Heart left ventricle (tissue), 16 donors: ENCODE results near the gene PLEKHN1. TPM values are rescaled to one million over a fixed set of nuclear protein-coding genes. Genes with fewer than 3 reads are reported as not detected.
A peak's percentile ranks its signal among the peaks of the same experiment; 100 is the strongest.

Experiments
- ATAC-seq, 4 donors: fragments of 200-7000 bp; cut with Tn5 transposase; one replicate each; pipeline ENCODE4 v1.9.1; 2020 to 2022; ENCODE audit warnings: moderate library complexity in 4 of 4, mild to moderate bottlenecking in 3 of 4, moderate number of reproducible peaks in 1 of 4
- DNase-seq, 5 donors: peaks; one replicate each; pipeline ENCODE4 v3.0.0-alpha.2; 2020
- H3K27ac ChIP-seq, 12 donors: fragments of 200-600 bp; sonication (generic) in 4 of 12; one replicate each; pipeline versions ENCODE4 v1.5.0 to v1.8.0; 2016 to 2022; ENCODE audit warnings: mild to moderate bottlenecking in 2 of 12
- H3K27me3 ChIP-seq, 9 donors: fragments of 200-600 bp; sonication (generic) in 2 of 9; one replicate each; pipeline versions ENCODE4 v1.5.1 to v1.8.0; 2016 to 2022; ENCODE audit warnings: mild to moderate bottlenecking in 3 of 9
- H3K36me3 ChIP-seq, 9 donors: fragments of 200-600 bp; sonication (generic) in 2 of 9; one replicate each; pipeline versions ENCODE4 v1.5.0 to v1.8.0; 2018 to 2022; ENCODE audit warnings: mild to moderate bottlenecking in 2 of 9
- H3K4me1 ChIP-seq, 12 donors: fragments of 200-600 bp; sonication (generic) in 4 of 12; one replicate each; pipeline versions ENCODE4 v1.5.0 to v1.8.0; 2016 to 2022; ENCODE audit warnings: mild to moderate bottlenecking in 3 of 12
- H3K4me3 ChIP-seq, 12 donors: fragments of 200-600 bp; sonication (generic) in 4 of 12; one replicate each; pipeline versions ENCODE4 v1.5.0 to v1.8.0; 2017 to 2022; ENCODE audit warnings: mild to moderate bottlenecking in 9 of 12, moderate library complexity in 4 of 12
- H3K9me3 ChIP-seq, 12 donors: fragments of 200-600 bp; sonication (generic) in 4 of 12; one replicate each; pipeline versions ENCODE4 v1.5.0 to v1.8.0; 2016 to 2022; ENCODE audit warnings: mild to moderate bottlenecking in 1 of 12
- POLR2A ChIP-seq, 2 donors: fragments of 450-650 bp; IDR thresholded peaks; one replicate each; pipeline ENCODE4 v1.6.1; 2017; ENCODE audit warnings: antibody characterized with exemption in 2 of 2, mild to moderate bottlenecking in 2 of 2, moderate library complexity in 2 of 2
- WGBS, 4 donors: extraction: QIAGEN DNeasy Blood & Tissue Kit in 2 of 4; methylation state at CpG; one replicate each; pipeline versions ENCODE4 v1.1.5 to v1.1.7; 2013 to 2018; 5-methylcytosine and 5-hydroxymethylcytosine counted together
- intact Hi-C, 10 donors: fragments of 100-400 bp; cut with DNase I; formaldehyde crosslinking; loops; one replicate each; pipeline versions ENCODE4 v1.11.1 to v1.14.2; 2022
- polyA plus RNA-seq, 2 donors: library from polyadenylated mRNA; stranded (reverse); fragments of 200-250 nt; gene quantifications; one replicate each; pipeline ENCODE4 v1.2.3, GENCODE V29; 2013
- total RNA-seq, 9 donors: library from RNA; depleted of rRNA in 2 of 9; stranded (reverse); fragments of >200 nt in 2 of 9; fragmentation: NEBNext Ultra II Directional in 3 of 9; extraction: Animal tissue kit (Norgen Biotek cat#: 25700) in 3 of 9; gene quantifications; one replicate each; pipeline versions ENCODE4 v1.1.0 to v1.2.4, GENCODE V29; 2016 to 2023
- TF ChIP-seq, protein P1 (sequence below), 12 donors: fragments of 200-600 bp; sonication (generic) in 4 of 12; IDR thresholded peaks; one replicate each; pipeline versions ENCODE4 v1.5.0 to v1.8.0; 2018 to 2022; ENCODE audit warnings: antibody characterized with exemption in 12 of 12, mild to moderate bottlenecking in 5 of 12
- donor health status: ischemic (EF 13 %, LVEDD 7.1; RV severe dilation, severe dysfunction).
- donor health status: healthy with polysubstance abuse.
- donor health status: DM: no; HTN: yes; CAD: no.
- donor health status: DM: no; HTN: no; CAD: no.
- donor health status: ischemic (EF 25% LVEDD 6.9; RV normal size, moderate dysfunction).
- donor health status: ischemic (EF 25% LVEDD 5.7; RV mildly dilated, moderate dysfunction).
- donor health status: healthy.
- donor health status: DM: yes; HTN: yes; CAD: no.
- donor health status: ischemic (EF 35%, LVEDD 5.7; RV mildly dilated, moderate dysfunction).
- donor health status: nonischemic (EF 11% LVEDD 7.7; RV severe dilation, severe dysfunction).
- donor health status: DM: yes; HTN: yes; CAD: no.
- donor health status: PGD.
- donor health status: ischemic (EF 29% LVEDD 5.4; RV normal size, mild dysfunction).
- donor health status: nonischemic (EF 23%, LVEDD 6.1; RV moderate dilation, normal function).

PLEKHN1 gene
- total and polyA plus RNA-seq, 11 donors = 0.15 to 0.63 (median 0.26) TPM; not detected in 7

- ATAC-seq = no peak
- H3K4me1 ChIP-seq = peaks cover 10 to 53% (median 29%) of the 10 kb centered on the region in 12 donors
- WGBS, 4 donors = 86 to 88% (median 88%) methylated on average over 18 to 22 of the region's 22 CpGs
Measured at GRCh38 chr1:1003618-1004419, 37.5 kb downstream of the PLEKHN1 start.

DNA sequence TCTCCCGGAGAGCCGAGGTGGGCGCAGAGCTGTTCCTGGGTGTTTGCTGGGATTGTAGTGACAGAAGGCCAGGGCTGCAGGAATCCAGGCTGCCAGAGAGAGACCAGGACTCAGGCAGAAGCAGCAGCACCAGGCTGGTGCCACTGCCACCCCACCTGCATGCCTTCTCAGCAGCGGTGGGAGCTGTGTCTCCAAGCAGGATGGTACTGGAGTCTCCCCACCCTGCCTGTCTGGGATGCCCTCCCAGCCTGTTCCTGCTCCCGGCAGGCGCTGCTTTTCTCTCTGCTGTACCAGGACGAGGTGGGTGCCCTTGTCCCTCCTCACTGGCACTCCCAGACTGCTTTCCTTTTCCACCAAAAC, 38.1 kb downstream of the PLEKHN1 start:
- Histone ChIP-seq H3K9me3 (no peaks in the 10 kb centered on the region), H3K4me1 (peaks cover 10 to 47% (median 28%) of the 10 kb centered on the region in 12 donors), H3K4me3 (no peak overlapping the region), H3K36me3 (peaks cover 0 to 4% (median 0%) of the 10 kb centered on the region in 9 donors), H3K27me3 (peaks cover 0 to 46% (median 0%) of the 10 kb centered on the region in 9 donors), H3K27ac (peak overlapping the region in 1 of 12 donors; percentile 54)
- ATAC-seq (no peak), DNase-seq (peak in 2 of 5 donors; percentile 28 to 32)
- WGBS, 4 donors = 50 to 70% (median 65%) methylated on average over 7 of the region's 7 CpGs
- intact Hi-C loops = no loop called here
- no peak for TF ChIP-seq POLR2A (IDR thresholded peaks at IDR 0.05)
- TF ChIP-seq, protein P1, sequence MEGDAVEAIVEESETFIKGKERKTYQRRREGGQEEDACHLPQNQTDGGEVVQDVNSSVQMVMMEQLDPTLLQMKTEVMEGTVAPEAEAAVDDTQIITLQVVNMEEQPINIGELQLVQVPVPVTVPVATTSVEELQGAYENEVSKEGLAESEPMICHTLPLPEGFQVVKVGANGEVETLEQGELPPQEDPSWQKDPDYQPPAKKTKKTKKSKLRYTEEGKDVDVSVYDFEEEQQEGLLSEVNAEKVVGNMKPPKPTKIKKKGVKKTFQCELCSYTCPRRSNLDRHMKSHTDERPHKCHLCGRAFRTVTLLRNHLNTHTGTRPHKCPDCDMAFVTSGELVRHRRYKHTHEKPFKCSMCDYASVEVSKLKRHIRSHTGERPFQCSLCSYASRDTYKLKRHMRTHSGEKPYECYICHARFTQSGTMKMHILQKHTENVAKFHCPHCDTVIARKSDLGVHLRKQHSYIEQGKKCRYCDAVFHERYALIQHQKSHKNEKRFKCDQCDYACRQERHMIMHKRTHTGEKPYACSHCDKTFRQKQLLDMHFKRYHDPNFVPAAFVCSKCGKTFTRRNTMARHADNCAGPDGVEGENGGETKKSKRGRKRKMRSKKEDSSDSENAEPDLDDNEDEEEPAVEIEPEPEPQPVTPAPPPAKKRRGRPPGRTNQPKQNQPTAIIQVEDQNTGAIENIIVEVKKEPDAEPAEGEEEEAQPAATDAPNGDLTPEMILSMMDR (IDR thresholded peaks at IDR 0.05) = no peak

More at GRCh38 chr1:1003618-1004419, 37.5 kb downstream of the PLEKHN1 start:
- DNase-seq = peak in 3 of 5 donors; percentile 20 to 43 (median 20)
- no peaks in the 10 kb centered on the region for H3K9me3 ChIP-seq
- peaks cover 0 to 51% (median 0%) of the 10 kb centered on the region in 9 donors for H3K27me3 ChIP-seq
- no peak overlapping the region for H3K27ac ChIP-seq
- H3K36me3 ChIP-seq = peaks cover 0 to 4% (median 0%) of the 10 kb centered on the region in 9 donors
- TF ChIP-seq, protein P1 (IDR thresholded peaks at IDR 0.05) = no peak
- no peak for TF ChIP-seq POLR2A (IDR thresholded peaks at IDR 0.05)
- intact Hi-C loops = no loop called here
- H3K4me3 ChIP-seq = no peak overlapping the region

GRCh38 chr1:1004780-1005697, 38.8 kb downstream of the PLEKHN1 start:
- Histone ChIP-seq H3K9me3 (no peaks in the 10 kb centered on the region), H3K27ac (peak overlapping the region in 8 of 12 donors; percentile 20 to 59 (median 40)), H3K4me3 (peak overlapping the region in 4 of 12 donors; percentile 1 to 8 (median 4)), H3K36me3 (peaks cover 0 to 4% (median 0%) of the 10 kb centered on the region in 9 donors), H3K4me1 (peaks cover 10 to 42% (median 27%) of the 10 kb centered on the region in 12 donors), H3K27me3 (peaks cover 0 to 39% (median 0%) of the 10 kb centered on the region in 9 donors)
- no peak for TF ChIP-seq POLR2A (IDR thresholded peaks at IDR 0.05)
- TF ChIP-seq, protein P1 (IDR thresholded peaks at IDR 0.05) = no peak
- intact Hi-C loops = no loop called here
- peak in 4 of 5 donors; percentile 48 to 74 (median 65) for DNase-seq
- ATAC-seq = peak in 3 of 4 donors; percentile 15 to 58 (median 24)
- 14 to 23% (median 16%) methylated on average over 14 to 21 of the region's 21 CpGs for WGBS, 4 donors
